ENCODE results near the gene MAEL. TPM values are rescaled to one million over a fixed set of nuclear protein-coding genes. Genes with fewer than 3 reads are reported as not detected.

Gene MAEL
- total and polyA plus RNA-seq, 2 of the 13 experiments (the other 11 are each of a cell fraction or from before 2014, with no cell fraction given), result not detected

DNA sequence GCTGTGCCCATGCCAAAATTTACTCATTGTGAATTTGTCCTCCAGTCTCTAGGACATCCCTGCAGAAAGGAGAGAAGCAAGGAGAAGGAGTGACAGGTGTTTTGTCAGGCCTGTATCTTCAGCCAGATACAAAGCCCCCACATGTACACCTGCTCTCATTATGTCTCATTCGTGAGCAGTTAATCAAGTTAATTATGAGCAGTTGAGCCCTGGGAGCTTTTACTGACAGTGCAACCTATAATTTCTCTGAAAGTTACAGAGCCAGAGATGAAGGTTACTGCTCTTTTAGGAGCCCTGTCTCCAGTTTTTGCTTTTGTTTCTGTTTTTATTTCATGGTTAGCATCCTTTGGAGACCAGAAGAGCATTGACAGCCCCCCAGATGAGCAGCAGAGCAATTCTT, 8.7 kb upstream of the MAEL start:
- intact Hi-C loops (cut with micrococcal nuclease; ENCODE audit: unreplicated experiment) (no loop called here), in situ Hi-C loops (cut with HindIII; ENCODE audit: extremely low pct_ligation_motif_present, low pct_unique_long_range_greater_than_20kb) (no loop called here)
- Histone ChIP-seq H4K20me1 (ENCODE audit: insufficient read depth, low read length) (no peaks in the 10 kb centered on the region), H3K27me3 (ENCODE audit: control insufficient read depth in 1 of 2, insufficient read depth in 2 of 2, low read length in 2 of 2) (peaks cover 0 to 15% of the 10 kb centered on the region in 2 experiments; a peak in 3 of 5 replicates), H3K9ac (ENCODE audit: insufficient read depth, low read depth, low read length) (no peak overlapping the region), H3K36me3 (replicated peaks in 1 of 2; ENCODE audit: control insufficient read depth in 1 of 2, insufficient read depth in 2 of 2, low read length in 2 of 2) (no peaks in the 10 kb centered on the region), H2AFZ (ENCODE audit: low read length) (no peak overlapping the region), H3K4me1 (ENCODE audit: insufficient read depth, low read length) (peaks cover 5% of the 10 kb centered on the region; the same call in 1 of the 2 replicates), H3K9me3 (ENCODE audit: low read length) (no peaks in the 10 kb centered on the region), H3K4me3 (replicated peaks in 1 of 3; ENCODE audit: insufficient read depth in 1 of 3, low read depth in 2 of 3, low read length in 3 of 3) (no peak overlapping the region), H3K4me2 (ENCODE audit: low read depth, low read length) (no peak overlapping the region), H3K79me2 (ENCODE audit: insufficient read depth, low read length) (no peaks in the 10 kb centered on the region), H3K27ac (ENCODE audit: extremely low read length, insufficient read depth, low read length) (no peak overlapping the region)
- BruUV-seq (replicated peaks), result no TSS peak
- FAIRE-seq (no peak), DNase-seq (ENCODE audit: low spot score) (no peak), ATAC-seq (no peak)
- ChIA-PET CTCF (ENCODE audit: low intra/inter-chr PET ratio, low total read pairs) (no interaction called here), POLR2A (no interaction called here)
- TF ChIP-seq NAIF1 (CRISPR knock-in tag; IDR thresholded peaks at IDR 0.05; ENCODE audit: borderline replicate concordance) (no peak), ZNF205 (CRISPR knock-in tag; IDR thresholded peaks at IDR 0.05) (no peak), NCOA5 (CRISPR knock-in tag; IDR thresholded peaks at IDR 0.05) (no peak), CBX2 (IDR thresholded peaks at IDR 0.05; ENCODE audit: low read depth, low read length) (no peak), CBX2 (CRISPR knock-in tag; IDR thresholded peaks at IDR 0.05; ENCODE audit: low read depth) (no peak), NFE2 (CRISPR knock-in tag; IDR thresholded peaks at IDR 0.05) (no peak), NBN (conservative IDR thresholded peaks at IDR 0.05) (no peak), PLSCR1 (CRISPR knock-in tag; IDR thresholded peaks at IDR 0.05; ENCODE audit: borderline replicate concordance) (no peak), HHEX (CRISPR knock-in tag; IDR thresholded peaks at IDR 0.05) (no peak), RARA (CRISPR knock-in tag; IDR thresholded peaks at IDR 0.05) (no peak), CBX5 (CRISPR knock-in tag; IDR thresholded peaks at IDR 0.05; ENCODE audit: borderline replicate concordance) (no peak), ZNF619 (CRISPR knock-in tag; IDR thresholded peaks at IDR 0.05) (no peak), ZNF713 (CRISPR knock-in tag; IDR thresholded peaks at IDR 0.05) (no peak), KLF13 (CRISPR knock-in tag; IDR thresholded peaks at IDR 0.05) (no peak), SAP130 (CRISPR knock-in tag; IDR thresholded peaks at IDR 0.05; ENCODE audit: low read depth) (no peak), MTF2 (CRISPR knock-in tag; IDR thresholded peaks at IDR 0.05; ENCODE audit: borderline replicate concordance) (no peak), SP4 (CRISPR knock-in tag; IDR thresholded peaks at IDR 0.05) (no peak)
- TF ChIP-seq, protein P1, sequence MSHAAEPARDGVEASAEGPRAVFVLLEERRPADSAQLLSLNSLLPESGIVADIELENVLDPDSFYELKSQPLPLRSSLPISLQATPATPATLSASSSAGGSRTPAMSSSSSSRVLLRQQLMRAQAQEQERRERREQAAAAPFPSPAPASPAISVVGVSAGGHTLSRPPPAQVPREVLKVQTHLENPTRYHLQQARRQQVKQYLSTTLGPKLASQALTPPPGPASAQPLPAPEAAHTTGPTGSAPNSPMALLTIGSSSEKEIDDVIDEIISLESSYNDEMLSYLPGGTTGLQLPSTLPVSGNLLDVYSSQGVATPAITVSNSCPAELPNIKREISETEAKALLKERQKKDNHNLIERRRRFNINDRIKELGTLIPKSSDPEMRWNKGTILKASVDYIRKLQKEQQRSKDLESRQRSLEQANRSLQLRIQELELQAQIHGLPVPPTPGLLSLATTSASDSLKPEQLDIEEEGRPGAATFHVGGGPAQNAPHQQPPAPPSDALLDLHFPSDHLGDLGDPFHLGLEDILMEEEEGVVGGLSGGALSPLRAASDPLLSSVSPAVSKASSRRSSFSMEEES (CRISPR knock-in tag; IDR thresholded peaks at IDR 0.05), result no peak
- TF ChIP-seq, protein P2, sequence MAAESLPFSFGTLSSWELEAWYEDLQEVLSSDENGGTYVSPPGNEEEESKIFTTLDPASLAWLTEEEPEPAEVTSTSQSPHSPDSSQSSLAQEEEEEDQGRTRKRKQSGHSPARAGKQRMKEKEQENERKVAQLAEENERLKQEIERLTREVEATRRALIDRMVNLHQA (CRISPR knock-in tag; IDR thresholded peaks at IDR 0.05), result no peak
- TF ChIP-seq, protein P3, sequence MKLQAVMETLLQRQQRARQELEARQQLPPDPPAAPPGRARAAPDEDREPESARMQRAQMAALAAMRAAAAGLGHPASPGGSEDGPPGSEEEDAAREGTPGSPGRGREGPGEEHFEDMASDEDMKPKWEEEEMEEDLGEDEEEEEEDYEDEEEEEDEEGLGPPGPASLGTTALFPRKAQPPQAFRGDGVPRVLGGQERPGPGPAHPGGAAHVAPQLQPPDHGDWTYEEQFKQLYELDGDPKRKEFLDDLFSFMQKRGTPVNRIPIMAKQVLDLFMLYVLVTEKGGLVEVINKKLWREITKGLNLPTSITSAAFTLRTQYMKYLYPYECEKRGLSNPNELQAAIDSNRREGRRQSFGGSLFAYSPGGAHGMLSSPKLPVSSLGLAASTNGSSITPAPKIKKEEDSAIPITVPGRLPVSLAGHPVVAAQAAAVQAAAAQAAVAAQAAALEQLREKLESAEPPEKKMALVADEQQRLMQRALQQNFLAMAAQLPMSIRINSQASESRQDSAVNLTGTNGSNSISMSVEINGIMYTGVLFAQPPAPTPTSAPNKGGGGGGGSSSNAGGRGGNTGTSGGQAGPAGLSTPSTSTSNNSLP (IDR thresholded peaks at IDR 0.05; ENCODE audit: low read depth, low read length), result no peak
- 0% methylated on average over 1 of the region's 1 CpG for WGBS (ENCODE audit: low lambda C conversion rate)

All from HepG2 (cell line).